Natural killer cell (primary cell): Measurements from ENCODE around the gene SRPRB. TPM values are rescaled to one million over a fixed set of nuclear protein-coding genes. Genes with fewer than 3 reads are reported as not detected.

Experiments used
- ATAC-seq, 3 donors: fragments of 150-1000 bp in 2 of 3; fragments of 200-7000 bp in 1 of 3; cut with Tn5 transposase; 1 replicate in 1 of 3; 2 replicates in 2 of 3; pipeline ENCODE4 v1.10.0; 2021; ENCODE audit warnings: mild to moderate bottlenecking in 2 of 3, moderate library complexity in 2 of 3
- DNase-seq, 2 donors: peaks; one replicate each; pipeline versions ENCODE4 v3.0.0 to v3.0.0-alpha.2; 2013 to 2021; ENCODE audit warnings: mixed read lengths in 1 of 2
- H3K27ac ChIP-seq: one replicate; pipeline ENCODE4 v1.5.1; 2013; ENCODE audit warnings: mild to moderate bottlenecking, low read length
- H3K27me3 ChIP-seq: one replicate; pipeline ENCODE4 v1.6.1; 2013; ENCODE audit warnings: low read length; ENCODE audit not compliant: control insufficient read depth, insufficient read depth
- H3K36me3 ChIP-seq: one replicate; pipeline ENCODE4 v1.6.1; 2013; ENCODE audit warnings: low read length; ENCODE audit not compliant: control insufficient read depth, insufficient read depth
- H3K4me1 ChIP-seq: one replicate; pipeline ENCODE4 v1.6.1; 2013; ENCODE audit warnings: low read length; ENCODE audit not compliant: control insufficient read depth, insufficient read depth
- H3K4me3 ChIP-seq: one replicate; pipeline ENCODE4 v1.5.1; 2013; ENCODE audit warnings: low read length
- H3K9me3 ChIP-seq: one replicate; pipeline ENCODE4 v1.6.1; 2013; ENCODE audit warnings: low read length; ENCODE audit not compliant: control insufficient read depth, insufficient read depth
- H3K27ac Mint-ChIP-seq, 2 donors: one replicate each; pipeline ENCODE4 v1.8.0; 2022; ENCODE audit warnings: mild to moderate bottlenecking in 2 of 2, mixed read lengths in 2 of 2, moderate library complexity in 1 of 2
- H3K27me3 Mint-ChIP-seq, 2 donors: one replicate each; pipeline ENCODE4 v1.8.0; 2022; ENCODE audit warnings: low read depth in 2 of 2, mixed read lengths in 2 of 2
- H3K36me3 Mint-ChIP-seq: one replicate; pipeline ENCODE4 v1.8.0; 2022; ENCODE audit warnings: mixed read lengths
- H3K4me1 Mint-ChIP-seq, 2 donors: one replicate each; pipeline ENCODE4 v1.8.0; 2022; ENCODE audit warnings: mixed read lengths in 2 of 2
- H3K4me3 Mint-ChIP-seq: one replicate; pipeline ENCODE4 v1.8.0; 2022; ENCODE audit warnings: mild to moderate bottlenecking, moderate library complexity, mixed read lengths
- H3K9me3 Mint-ChIP-seq, 2 donors: one replicate each; pipeline ENCODE4 v1.8.0; 2022; ENCODE audit warnings: mixed read lengths in 2 of 2
- WGBS: methylation state at CpG from one replicate; pipeline ENCODE4 v1.1.7; 2013; ENCODE audit warnings: missing lambda C conversion rate; ENCODE audit not compliant: insufficient coverage; 5-methylcytosine and 5-hydroxymethylcytosine counted together
- intact Hi-C: fragments of 100-400 bp; cut with micrococcal nuclease; formaldehyde crosslinking; loops from one replicate; pipeline ENCODE4 v1.14.2; 2022
- total RNA-seq, 4 donors: library from RNA; stranded (reverse); fragments of 120-200 nt in 1 of 4; gene quantifications; one replicate each; pipeline versions ENCODE4 v1.2.3 to v1.2.4, GENCODE V29; 2013 to 2022
- TF ChIP-seq, protein P1 (sequence below): fragments of 200-600 bp; IDR thresholded peaks from one replicate; pipeline ENCODE4 v1.8.0; 2022; ENCODE audit warnings: antibody characterized with exemption

The SRPRB gene
- total RNA-seq, 3 donors from 2014 or later (not counting 1 experiment from before 2014, with no cell fraction given): 19.8 to 26.4 (median 22.4) TPM

DNA sequence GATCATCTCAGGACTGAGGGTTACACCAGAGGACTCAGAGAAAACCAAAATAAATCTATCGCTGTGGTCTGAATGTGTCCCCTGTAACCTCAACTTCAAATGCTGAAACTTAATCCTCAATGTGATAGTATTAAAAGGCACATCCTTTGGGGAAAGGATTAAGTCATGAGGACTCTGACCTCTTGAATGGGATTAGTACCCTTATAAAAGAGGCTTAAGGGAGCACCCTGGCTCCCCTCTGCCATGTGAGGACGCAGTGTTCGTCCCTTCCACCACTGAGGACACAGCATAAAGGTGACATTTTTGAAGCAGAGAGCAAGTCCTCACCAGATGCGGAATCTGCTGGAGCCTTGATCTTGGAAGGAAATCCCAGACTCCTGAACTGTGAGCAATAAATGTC is 39.5 kb downstream of the SRPRB start:
- no peaks in the 10 kb centered on the region for H3K36me3 ChIP-seq
- no peak for ATAC-seq
- Mint-ChIP-seq H3K4me1 (no peaks in the 10 kb centered on the region), H3K27ac (no peak overlapping the region), H3K36me3 (no peaks in the 10 kb centered on the region), H3K27me3 (peaks cover 8 to 25% of the 10 kb centered on the region in 2 donors), H3K4me3 (no peak overlapping the region), H3K9me3 (no peaks in the 10 kb centered on the region)
- H3K27ac ChIP-seq: no peak overlapping the region
- H3K27me3 ChIP-seq: no peaks in the 10 kb centered on the region
- TF ChIP-seq, protein P1, sequence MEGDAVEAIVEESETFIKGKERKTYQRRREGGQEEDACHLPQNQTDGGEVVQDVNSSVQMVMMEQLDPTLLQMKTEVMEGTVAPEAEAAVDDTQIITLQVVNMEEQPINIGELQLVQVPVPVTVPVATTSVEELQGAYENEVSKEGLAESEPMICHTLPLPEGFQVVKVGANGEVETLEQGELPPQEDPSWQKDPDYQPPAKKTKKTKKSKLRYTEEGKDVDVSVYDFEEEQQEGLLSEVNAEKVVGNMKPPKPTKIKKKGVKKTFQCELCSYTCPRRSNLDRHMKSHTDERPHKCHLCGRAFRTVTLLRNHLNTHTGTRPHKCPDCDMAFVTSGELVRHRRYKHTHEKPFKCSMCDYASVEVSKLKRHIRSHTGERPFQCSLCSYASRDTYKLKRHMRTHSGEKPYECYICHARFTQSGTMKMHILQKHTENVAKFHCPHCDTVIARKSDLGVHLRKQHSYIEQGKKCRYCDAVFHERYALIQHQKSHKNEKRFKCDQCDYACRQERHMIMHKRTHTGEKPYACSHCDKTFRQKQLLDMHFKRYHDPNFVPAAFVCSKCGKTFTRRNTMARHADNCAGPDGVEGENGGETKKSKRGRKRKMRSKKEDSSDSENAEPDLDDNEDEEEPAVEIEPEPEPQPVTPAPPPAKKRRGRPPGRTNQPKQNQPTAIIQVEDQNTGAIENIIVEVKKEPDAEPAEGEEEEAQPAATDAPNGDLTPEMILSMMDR: no peak
- intact Hi-C loops: no loop called here
- 99% methylated on average over 3 of the region's 4 CpGs for WGBS
- no peaks in the 10 kb centered on the region for H3K4me1 ChIP-seq
- H3K9me3 ChIP-seq: no peaks in the 10 kb centered on the region
- H3K4me3 ChIP-seq: no peak overlapping the region
- no peak for DNase-seq

DNA sequence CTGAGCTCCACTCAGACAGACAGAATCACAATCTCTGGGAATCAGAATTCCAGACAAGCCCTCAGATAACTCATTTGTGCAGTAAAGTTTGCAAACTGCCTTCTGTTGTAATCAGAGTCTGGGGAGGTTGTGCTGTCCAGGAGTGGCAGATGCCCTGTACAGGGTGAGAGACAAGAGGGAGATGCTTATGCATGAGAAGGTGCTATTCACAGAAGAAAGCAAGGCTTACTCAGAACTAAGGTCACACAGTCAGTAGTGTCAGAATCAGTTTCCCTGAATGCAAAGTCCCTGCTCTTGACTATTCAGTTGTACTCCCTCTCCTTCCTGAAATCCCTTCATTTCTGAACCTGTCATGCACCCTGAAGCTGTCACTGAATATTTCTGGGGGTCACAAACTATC is 43.7 kb downstream of the SRPRB start:
- ATAC-seq: no peak
- H3K4me3 ChIP-seq: no peak overlapping the region
- no peak for DNase-seq
- H3K27me3 ChIP-seq: no peaks in the 10 kb centered on the region
- no peaks in the 10 kb centered on the region for H3K36me3 ChIP-seq
- H3K27ac ChIP-seq: no peak overlapping the region
- intact Hi-C loops: no loop called here
- peaks cover 0 to 7% of the 10 kb centered on the region in 2 donors for H3K4me1 Mint-ChIP-seq
- H3K4me3 Mint-ChIP-seq: no peak overlapping the region
- H3K36me3 Mint-ChIP-seq: no peaks in the 10 kb centered on the region
- no peaks in the 10 kb centered on the region for H3K9me3 ChIP-seq
- H3K27ac Mint-ChIP-seq: no peak overlapping the region
- H3K4me1 ChIP-seq: no peaks in the 10 kb centered on the region
- TF ChIP-seq, protein P1: no peak
- H3K9me3 Mint-ChIP-seq: no peaks in the 10 kb centered on the region
- peaks cover 5 to 23% of the 10 kb centered on the region in 2 donors for H3K27me3 Mint-ChIP-seq

DNA sequence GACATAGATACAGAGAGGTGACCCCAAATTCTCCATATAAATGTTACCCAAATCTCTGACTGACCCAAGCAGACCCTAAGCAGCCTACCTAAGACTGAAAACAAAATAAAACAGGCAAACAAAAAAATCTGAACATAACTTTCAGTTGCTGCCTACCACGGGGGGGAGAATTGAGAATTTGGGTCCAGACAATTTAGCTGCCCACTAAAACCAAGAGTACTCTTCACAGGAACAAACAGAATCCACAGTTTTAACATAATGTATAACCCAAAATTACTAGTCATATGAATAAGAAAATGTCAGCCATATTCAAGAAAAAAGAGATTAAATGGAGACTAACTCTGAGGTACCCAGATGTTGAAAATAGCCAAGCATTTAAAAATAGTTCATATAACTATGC is 44.4 kb downstream of the SRPRB start:
- Histone ChIP-seq H3K27me3 (no peaks in the 10 kb centered on the region), H3K4me1 (no peaks in the 10 kb centered on the region), H3K4me3 (no peak overlapping the region), H3K36me3 (no peaks in the 10 kb centered on the region), H3K9me3 (no peaks in the 10 kb centered on the region), H3K27ac (no peak overlapping the region)
- Mint-ChIP-seq H3K4me1 (peaks cover 0 to 7% of the 10 kb centered on the region in 2 donors), H3K27me3 (peaks cover 5 to 21% of the 10 kb centered on the region in 2 donors), H3K36me3 (no peaks in the 10 kb centered on the region), H3K27ac (no peak overlapping the region), H3K9me3 (no peaks in the 10 kb centered on the region), H3K4me3 (no peak overlapping the region)
- TF ChIP-seq, protein P1: no peak
- WGBS: 67% methylated on average over 1 of the region's 1 CpG
- ATAC-seq: no peak
- intact Hi-C loops: no loop called here
- DNase-seq: no peak

DNA sequence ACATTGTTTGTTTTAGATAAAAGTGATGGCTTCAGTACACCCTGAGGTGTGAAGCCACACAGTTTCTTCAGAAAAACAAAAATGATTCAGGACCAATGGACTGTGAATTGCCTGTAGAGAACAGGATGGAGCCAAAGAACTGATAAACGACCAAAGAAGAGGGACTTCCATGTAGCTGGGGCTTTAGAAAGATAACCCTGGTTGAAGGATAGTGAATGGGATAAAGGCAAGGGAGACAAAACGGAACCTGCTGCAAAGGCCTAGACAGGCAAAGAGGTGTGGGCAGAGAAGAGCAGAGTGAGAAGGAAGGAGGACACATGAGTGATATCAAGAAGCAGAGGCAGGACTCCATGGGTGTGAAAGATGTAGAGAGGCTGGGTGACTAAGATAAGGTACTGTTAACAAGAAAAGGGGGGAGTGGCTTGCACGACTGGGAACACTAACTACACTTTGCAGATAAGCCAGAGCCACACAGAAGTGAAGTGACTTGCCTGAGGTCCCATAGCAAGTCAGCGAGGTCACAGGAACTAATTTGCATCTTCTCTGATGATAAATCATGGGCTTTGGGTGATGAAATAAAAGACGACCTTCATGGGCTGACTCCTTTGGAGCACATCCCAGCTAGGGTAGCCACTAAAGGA is 45.8 kb downstream of the SRPRB start:
- Histone ChIP-seq H3K27me3 (no peaks in the 10 kb centered on the region), H3K36me3 (no peaks in the 10 kb centered on the region), H3K27ac (no peak overlapping the region), H3K4me1 (no peaks in the 10 kb centered on the region), H3K4me3 (no peak overlapping the region), H3K9me3 (no peaks in the 10 kb centered on the region)
- no peak overlapping the region for H3K27ac Mint-ChIP-seq
- TF ChIP-seq, protein P1: no peak
- H3K9me3 Mint-ChIP-seq: no peaks in the 10 kb centered on the region
- WGBS: 56% methylated on average over 5 of the region's 5 CpGs
- peaks cover 4 to 21% of the 10 kb centered on the region in 2 donors for H3K27me3 Mint-ChIP-seq
- no peak overlapping the region for H3K4me3 Mint-ChIP-seq
- DNase-seq (no peak), ATAC-seq (no peak)
- intact Hi-C loops: no loop called here
- peaks cover 0 to 7% of the 10 kb centered on the region in 2 donors for H3K4me1 Mint-ChIP-seq
- no peaks in the 10 kb centered on the region for H3K36me3 Mint-ChIP-seq
